GM06990 (cell line): Measurements from ENCODE around the gene FAM98C.
A peak's percentile ranks its signal among the peaks of the same experiment; 100 is the strongest.

ENCODE experiments used
- DNase-seq: peaks from one replicate; pipeline ENCODE4 v3.0.0-alpha.2; 2011; ENCODE audit not compliant: insufficient read length; ENCODE audit errors: extremely low read depth
- H3K27me3 ChIP-seq: replicated peaks from 2 replicates; pipeline ENCODE4 v1.6.0; 2011; ENCODE audit warnings: low read length; ENCODE audit not compliant: control insufficient read depth, insufficient read depth
- H3K36me3 ChIP-seq: 2 replicates; pipeline ENCODE4 v1.5.1; 2011; ENCODE audit warnings: low read length; ENCODE audit not compliant: control insufficient read depth, insufficient read depth
- H3K4me3 ChIP-seq: replicated peaks from 2 replicates; pipeline ENCODE4 v1.5.1; 2011; ENCODE audit warnings: low read depth, mild to moderate bottlenecking, control low read depth, low read length
- TF ChIP-seq, protein P1 (sequence below): IDR thresholded peaks from 2 replicates; pipeline ENCODE4 v1.5.1; 2011; ENCODE audit warnings: low read length, control low read depth, mild to moderate bottlenecking, inconsistent platforms; ENCODE audit not compliant: insufficient read depth, poor library complexity, severe bottlenecking

Gene FAM98C

DNA sequence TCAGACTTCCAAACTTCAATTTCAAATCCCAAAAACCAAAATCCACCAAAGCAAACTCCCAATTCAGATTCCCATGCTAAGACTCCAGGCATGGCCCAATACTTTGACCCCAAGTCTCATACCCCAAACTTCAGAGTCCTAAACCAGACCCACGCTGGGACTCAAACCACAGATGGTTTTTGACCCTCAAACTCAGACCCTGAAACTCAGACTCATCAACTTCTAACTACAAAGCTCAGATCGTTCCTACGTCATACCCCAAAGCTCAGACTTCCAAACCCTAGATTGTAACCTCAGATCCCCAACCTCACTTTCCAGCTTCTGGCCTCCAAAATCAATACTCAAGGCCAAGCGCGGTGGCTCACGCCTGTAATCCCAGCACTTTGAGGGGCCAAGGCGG lies 42.5 kb downstream of the FAM98C start:
- DNase-seq = no peak
- Histone ChIP-seq H3K4me3 (no peak overlapping the region), H3K27me3 (no peaks in the 10 kb centered on the region; the same call in 1 of the 2 replicates), H3K36me3 (no peaks in the 10 kb centered on the region)
- TF ChIP-seq, protein P1, sequence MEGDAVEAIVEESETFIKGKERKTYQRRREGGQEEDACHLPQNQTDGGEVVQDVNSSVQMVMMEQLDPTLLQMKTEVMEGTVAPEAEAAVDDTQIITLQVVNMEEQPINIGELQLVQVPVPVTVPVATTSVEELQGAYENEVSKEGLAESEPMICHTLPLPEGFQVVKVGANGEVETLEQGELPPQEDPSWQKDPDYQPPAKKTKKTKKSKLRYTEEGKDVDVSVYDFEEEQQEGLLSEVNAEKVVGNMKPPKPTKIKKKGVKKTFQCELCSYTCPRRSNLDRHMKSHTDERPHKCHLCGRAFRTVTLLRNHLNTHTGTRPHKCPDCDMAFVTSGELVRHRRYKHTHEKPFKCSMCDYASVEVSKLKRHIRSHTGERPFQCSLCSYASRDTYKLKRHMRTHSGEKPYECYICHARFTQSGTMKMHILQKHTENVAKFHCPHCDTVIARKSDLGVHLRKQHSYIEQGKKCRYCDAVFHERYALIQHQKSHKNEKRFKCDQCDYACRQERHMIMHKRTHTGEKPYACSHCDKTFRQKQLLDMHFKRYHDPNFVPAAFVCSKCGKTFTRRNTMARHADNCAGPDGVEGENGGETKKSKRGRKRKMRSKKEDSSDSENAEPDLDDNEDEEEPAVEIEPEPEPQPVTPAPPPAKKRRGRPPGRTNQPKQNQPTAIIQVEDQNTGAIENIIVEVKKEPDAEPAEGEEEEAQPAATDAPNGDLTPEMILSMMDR = no peak

- Histone ChIP-seq H3K4me3 (no peak overlapping the region), H3K36me3 (no peaks in the 10 kb centered on the region), H3K27me3 (no peaks in the 10 kb centered on the region; the same call in 1 of the 2 replicates)
- TF ChIP-seq, protein P1 = no peak
- DNase-seq = no peak
Measured at GRCh38 chr19:38448225-38448624, 45.3 kb downstream of the FAM98C start.

DNA sequence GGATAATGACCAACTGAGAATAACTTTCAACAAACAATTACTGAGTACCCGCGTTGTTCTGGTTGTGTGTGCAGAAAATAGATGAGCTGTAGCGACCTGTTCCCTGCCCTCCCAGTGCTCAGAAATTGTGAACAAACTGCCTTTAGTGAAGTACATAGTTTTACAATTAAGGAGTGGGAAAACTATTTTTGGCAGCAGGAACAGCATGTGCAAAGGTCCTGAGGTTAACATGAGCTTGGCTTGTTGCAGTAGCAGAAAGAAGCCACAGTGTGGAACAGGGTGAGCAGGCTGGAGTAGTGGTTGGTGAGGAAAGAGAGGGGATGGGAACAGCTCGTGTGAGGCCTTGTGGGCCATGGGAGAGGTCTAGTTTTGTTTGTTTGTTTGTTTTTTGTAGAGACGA lies 46.6 kb downstream of the FAM98C start:
- DNase-seq = no peak
- Histone ChIP-seq H3K4me3 (no peak overlapping the region), H3K27me3 (no peaks in the 10 kb centered on the region), H3K36me3 (no peaks in the 10 kb centered on the region)
- TF ChIP-seq, protein P1 = no peak

- no peaks in the 10 kb centered on the region for H3K27me3 ChIP-seq
- H3K36me3 ChIP-seq = no peaks in the 10 kb centered on the region
- H3K4me3 ChIP-seq = no peak overlapping the region
- TF ChIP-seq, protein P1 = no peak
- DNase-seq = no peak
Measured at GRCh38 chr19:38451036-38451435, 48.1 kb downstream of the FAM98C start.

GRCh38 chr19:38451629-38452028 lies 48.7 kb downstream of the FAM98C start:
- no peaks in the 10 kb centered on the region for H3K36me3 ChIP-seq
- no peak overlapping the region for H3K4me3 ChIP-seq
- TF ChIP-seq, protein P1 = no peak
- no peak for DNase-seq
- H3K27me3 ChIP-seq = no peaks in the 10 kb centered on the region

GRCh38 chr19:38452430-38453366 lies 49.8 kb downstream of the FAM98C start:
- TF ChIP-seq, protein P1 = no peak
- no peak overlapping the region for H3K4me3 ChIP-seq
- no peaks in the 10 kb centered on the region for H3K27me3 ChIP-seq
- DNase-seq = peak; percentile 56
- H3K36me3 ChIP-seq = no peaks in the 10 kb centered on the region
